ENCODE measurements around the gene ADCY9.

The ADCY9 gene

GRCh38 chr16:4006397-4006999 lies 109.7 kb downstream of the ADCY9 start:
- TF ChIP-seq EZH2phosphoT487 (conservative IDR thresholded peaks at IDR 0.05; ENCODE audit: low read length): no peak
- TF ChIP-seq CTCF (IDR thresholded peaks at IDR 0.05; ENCODE audit: insufficient read depth, low read length, poor library complexity, severe bottlenecking): no peak

GRCh38 chr16:4005731-4006130 lies 110.5 kb downstream of the ADCY9 start:
- Histone ChIP-seq H3K27ac (ENCODE audit: low read depth, low read length) (no peak overlapping the region), H3F3A (ENCODE audit: insufficient read depth) (no peaks in the 10 kb centered on the region), H3K79me2 (ENCODE audit: insufficient read depth, low read length) (no peaks in the 10 kb centered on the region), H3K4me3 (ENCODE audit: insufficient read depth, low read length, poor library complexity, severe bottlenecking) (no peak overlapping the region), H3K9me3 (ENCODE audit: insufficient read depth, low read length) (no peaks in the 10 kb centered on the region), H3K9me2 (replicated peaks; ENCODE audit: insufficient read depth, low read length) (no peaks in the 10 kb centered on the region), H2AFZ (ENCODE audit: low read depth, low read length, severe bottlenecking) (no peak overlapping the region), H3K4me2 (ENCODE audit: low read depth, low read length, poor library complexity, severe bottlenecking) (no peak overlapping the region), H3K9ac (ENCODE audit: low read length) (no peak overlapping the region), H4K20me1 (ENCODE audit: low read depth, low read length) (no peaks in the 10 kb centered on the region), H3K27me3 (ENCODE audit: low read length) (no peaks in the 10 kb centered on the region), H3K36me3 (ENCODE audit: low read length) (no peaks in the 10 kb centered on the region)
- TF ChIP-seq CTCF (IDR thresholded peaks at IDR 0.05; ENCODE audit: insufficient read depth, low read length, poor library complexity, severe bottlenecking): no peak
- TF ChIP-seq EZH2phosphoT487 (conservative IDR thresholded peaks at IDR 0.05; ENCODE audit: low read length): no peak

More at GRCh38 chr16:4006397-4006999, 109.7 kb downstream of the ADCY9 start:
- H3K79me2 ChIP-seq (ENCODE audit: insufficient read depth, low read length): no peaks in the 10 kb centered on the region
- no peaks in the 10 kb centered on the region for H4K20me1 ChIP-seq (ENCODE audit: low read depth, low read length)
- no peak overlapping the region for H3K4me3 ChIP-seq (ENCODE audit: insufficient read depth, low read length, poor library complexity, severe bottlenecking)
- no peaks in the 10 kb centered on the region for H3F3A ChIP-seq (ENCODE audit: insufficient read depth)
- no peaks in the 10 kb centered on the region for H3K9me2 ChIP-seq (replicated peaks; ENCODE audit: insufficient read depth, low read length)
- H3K27ac ChIP-seq (ENCODE audit: low read depth, low read length): no peak overlapping the region
- H3K4me2 ChIP-seq (ENCODE audit: low read depth, low read length, poor library complexity, severe bottlenecking): no peak overlapping the region
- no peak overlapping the region for H3K9ac ChIP-seq (ENCODE audit: low read length)
- no peaks in the 10 kb centered on the region for H3K27me3 ChIP-seq (ENCODE audit: low read length)
- no peaks in the 10 kb centered on the region for H3K36me3 ChIP-seq (ENCODE audit: low read length)
- no peak overlapping the region for H2AFZ ChIP-seq (ENCODE audit: low read depth, low read length, severe bottlenecking)
- H3K9me3 ChIP-seq (ENCODE audit: insufficient read depth, low read length): no peaks in the 10 kb centered on the region

- Histone ChIP-seq H4K20me1 (ENCODE audit: low read depth, low read length) (no peaks in the 10 kb centered on the region), H3K36me3 (ENCODE audit: low read length) (no peaks in the 10 kb centered on the region), H3K4me2 (ENCODE audit: low read depth, low read length, poor library complexity, severe bottlenecking) (no peak overlapping the region)
Observed at GRCh38 chr16:4005281-4005680, 111.0 kb downstream of the ADCY9 start.

More at GRCh38 chr16:4005281-4005680, 111.0 kb downstream of the ADCY9 start:
- Histone ChIP-seq H3K9me2 (replicated peaks; ENCODE audit: insufficient read depth, low read length) (no peaks in the 10 kb centered on the region), H3K27ac (ENCODE audit: low read depth, low read length) (no peak overlapping the region), H3F3A (ENCODE audit: insufficient read depth) (no peaks in the 10 kb centered on the region), H3K9ac (ENCODE audit: low read length) (no peak overlapping the region), H3K4me3 (ENCODE audit: insufficient read depth, low read length, poor library complexity, severe bottlenecking) (no peak overlapping the region), H3K79me2 (ENCODE audit: insufficient read depth, low read length) (no peaks in the 10 kb centered on the region), H2AFZ (ENCODE audit: low read depth, low read length, severe bottlenecking) (no peak overlapping the region), H3K9me3 (ENCODE audit: insufficient read depth, low read length) (no peaks in the 10 kb centered on the region), H3K27me3 (ENCODE audit: low read length) (no peaks in the 10 kb centered on the region)
- TF ChIP-seq EZH2phosphoT487 (conservative IDR thresholded peaks at IDR 0.05; ENCODE audit: low read length) (no peak), CTCF (IDR thresholded peaks at IDR 0.05; ENCODE audit: insufficient read depth, low read length, poor library complexity, severe bottlenecking) (no peak)

Data from SU-DHL-6 (cell line).